B cell (primary cell): ENCODE measurements around the gene WDR1.

ENCODE experiments used
- CTCF ChIP-seq: fragments of 200-600 bp; IDR thresholded peaks from one replicate; pipeline ENCODE4 v1.8.0; 2022; ENCODE audit warnings: antibody characterized with exemption, mild to moderate bottlenecking
- EZH2 ChIP-seq: IDR thresholded peaks from 2 replicates; pipeline ENCODE4 v1.6.1; 2012; ENCODE audit warnings: borderline replicate concordance, low read depth, mild to moderate bottlenecking, moderate library complexity, low read length; ENCODE audit not compliant: insufficient read depth, poor library complexity, severe bottlenecking

- TF ChIP-seq CTCF (no peak), EZH2 (no peak)
These were observed 60.1 kb downstream of the WDR1 start for GRCh38 chr4:10056334-10057022.
